Left lung (tissue), 10 donors: ENCODE data around the gene EHBP1. TPM values are rescaled to one million over a fixed set of nuclear protein-coding genes. Genes with fewer than 3 reads are reported as not detected.

Experiments
- ATAC-seq: fragments of 200-7000 bp; cut with Tn5 transposase; one replicate; pipeline ENCODE4 v1.9.1; 2020; ENCODE audit warnings: moderate library complexity
- DNase-seq, 4 donors: peaks; one replicate each; pipeline ENCODE4 v3.0.0-alpha.2; 2013 to 2020
- H3K27ac ChIP-seq, 2 donors: fragments of 200-600 bp; sonication (generic) in 1 of 2; one replicate each; pipeline versions ENCODE4 v1.5.0 to v1.8.0; 2020 to 2021
- H3K27me3 ChIP-seq, 2 donors: fragments of 200-600 bp; sonication (generic) in 1 of 2; one replicate each; pipeline versions ENCODE4 v1.5.0 to v1.8.0; 2020 to 2021
- H3K36me3 ChIP-seq, 2 donors: fragments of 200-600 bp; sonication (generic) in 1 of 2; one replicate each; pipeline versions ENCODE4 v1.5.0 to v1.8.0; 2020 to 2021
- H3K4me1 ChIP-seq, 2 donors: fragments of 200-600 bp; one replicate each; pipeline ENCODE4 v1.8.0; 2021
- H3K4me3 ChIP-seq, 2 donors: fragments of 200-600 bp; sonication (generic) in 1 of 2; one replicate each; pipeline versions ENCODE4 v1.5.0 to v1.8.0; 2020 to 2021; ENCODE audit warnings: mild to moderate bottlenecking in 1 of 2
- H3K9me3 ChIP-seq, 2 donors: fragments of 200-600 bp; sonication (generic) in 1 of 2; one replicate each; pipeline versions ENCODE4 v1.5.0 to v1.8.0; 2020 to 2021
- CTCF ChIP-seq, 2 donors: fragments of 200-600 bp; sonication (generic) in 1 of 2; IDR thresholded peaks; one replicate each; pipeline versions ENCODE4 v1.5.0 to v1.8.0; 2021; ENCODE audit warnings: antibody characterized with exemption in 2 of 2
- intact Hi-C, 2 donors: fragments of 100-400 bp; cut with DNase I; formaldehyde crosslinking; loops; one replicate each; pipeline versions ENCODE4 v1.11.2 to v1.14.2; 2022
- polyA plus RNA-seq, 6 donors: library from polyadenylated mRNA; unstranded; fragments of 120-200 nt; gene quantifications; one replicate each; pipeline ENCODE4 v1.2.1, GENCODE V29; 2013; ENCODE audit not compliant: insufficient read length in 6 of 6
- total RNA-seq, 2 donors: library from RNA; stranded (reverse); fragmentation: NEBNext Ultra II Directional; extraction: Animal tissue kit (Norgen Biotek cat#: 25700); gene quantifications; one replicate each; pipeline ENCODE4 v1.2.1, GENCODE V29; 2021
- donor health status: DM: no; HTN: yes; CAD: no.
- donor health status: DM: no; HTN: no; CAD: no.

The EHBP1 gene
- total and polyA plus RNA-seq, 8 donors = 35.4 to 48.9 (median 38.9) TPM

GRCh38 chr2:62660582-62661262 lies 44.8 kb upstream of the EHBP1 start:
- peak; percentile 64 for ATAC-seq
- peak overlapping the region in 1 of 2 donors; percentile 41 for H3K27ac ChIP-seq
- no peaks in the 10 kb centered on the region for H3K27me3 ChIP-seq
- no peaks in the 10 kb centered on the region for H3K36me3 ChIP-seq
- H3K4me1 ChIP-seq = peaks cover 8 to 11% of the 10 kb centered on the region in 2 donors
- intact Hi-C loops = no loop called here
- no peaks in the 10 kb centered on the region for H3K9me3 ChIP-seq
- no peak for DNase-seq
- no peak for TF ChIP-seq CTCF (IDR thresholded peaks at IDR 0.05)
- H3K4me3 ChIP-seq = no peak overlapping the region

- H3K4me3 ChIP-seq = no peak overlapping the region
- no peak for TF ChIP-seq CTCF (IDR thresholded peaks at IDR 0.05)
- no peaks in the 10 kb centered on the region for H3K36me3 ChIP-seq
- H3K27me3 ChIP-seq = no peaks in the 10 kb centered on the region
- intact Hi-C loops = no loop called here
- H3K9me3 ChIP-seq = no peaks in the 10 kb centered on the region
- ATAC-seq (no peak), DNase-seq (no peak)
- peaks cover 8 to 11% of the 10 kb centered on the region in 2 donors for H3K4me1 ChIP-seq
- no peak overlapping the region for H3K27ac ChIP-seq
These were observed 44.3 kb upstream of the EHBP1 start for GRCh38 chr2:62661263-62661635.

DNA sequence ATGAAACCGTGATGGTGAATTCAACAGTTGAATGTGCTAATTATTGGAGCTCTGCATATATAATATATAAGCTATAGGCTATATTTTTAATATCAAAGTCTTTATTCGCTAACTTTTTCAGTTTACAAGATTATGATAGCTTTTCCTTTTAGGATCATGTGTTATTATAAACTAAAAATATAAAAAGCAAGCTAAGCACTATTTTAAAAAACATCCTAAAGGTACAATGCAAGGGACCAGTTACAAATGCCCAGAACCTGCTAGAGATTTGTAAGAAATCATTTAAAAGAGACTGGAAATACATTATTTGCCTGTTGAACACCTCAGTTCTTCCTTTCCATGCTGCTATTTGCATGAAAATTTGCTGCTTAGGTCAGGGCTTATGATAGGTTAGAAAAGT lies 43.4 kb upstream of the EHBP1 start:
- no peak for DNase-seq
- Histone ChIP-seq H3K36me3 (no peaks in the 10 kb centered on the region), H3K9me3 (no peaks in the 10 kb centered on the region), H3K4me3 (no peak overlapping the region), H3K4me1 (peaks cover 8 to 11% of the 10 kb centered on the region in 2 donors), H3K27me3 (no peaks in the 10 kb centered on the region), H3K27ac (no peak overlapping the region)
- no peak for TF ChIP-seq CTCF (IDR thresholded peaks at IDR 0.05)
- ATAC-seq = no peak
- intact Hi-C loops = no loop called here

DNA sequence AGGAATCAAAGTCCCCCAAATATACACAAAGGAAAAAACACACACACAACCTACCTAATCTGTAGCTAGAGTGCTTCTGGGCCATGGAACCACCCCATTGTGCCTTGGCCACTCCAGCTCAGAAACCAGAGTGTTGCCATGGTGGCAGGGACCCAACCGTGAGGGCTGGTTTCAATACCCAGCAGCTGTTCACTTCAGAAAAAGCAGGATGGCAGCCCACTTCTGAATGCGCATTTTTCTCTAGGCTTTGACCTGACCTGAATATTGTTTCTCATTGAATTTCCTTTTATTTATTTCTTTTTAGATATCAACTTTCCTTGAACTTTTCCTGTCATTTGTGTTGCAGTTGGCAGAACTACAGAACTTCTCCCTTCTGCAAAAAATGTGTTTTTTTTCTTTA lies 43.0 kb upstream of the EHBP1 start:
- Histone ChIP-seq H3K36me3 (no peaks in the 10 kb centered on the region), H3K9me3 (no peaks in the 10 kb centered on the region), H3K27me3 (no peaks in the 10 kb centered on the region), H3K4me1 (peaks cover 8 to 11% of the 10 kb centered on the region in 2 donors), H3K27ac (no peak overlapping the region), H3K4me3 (no peak overlapping the region)
- DNase-seq = no peak
- ATAC-seq = no peak
- no peak for TF ChIP-seq CTCF (IDR thresholded peaks at IDR 0.05)
- intact Hi-C loops = no loop called here

DNA sequence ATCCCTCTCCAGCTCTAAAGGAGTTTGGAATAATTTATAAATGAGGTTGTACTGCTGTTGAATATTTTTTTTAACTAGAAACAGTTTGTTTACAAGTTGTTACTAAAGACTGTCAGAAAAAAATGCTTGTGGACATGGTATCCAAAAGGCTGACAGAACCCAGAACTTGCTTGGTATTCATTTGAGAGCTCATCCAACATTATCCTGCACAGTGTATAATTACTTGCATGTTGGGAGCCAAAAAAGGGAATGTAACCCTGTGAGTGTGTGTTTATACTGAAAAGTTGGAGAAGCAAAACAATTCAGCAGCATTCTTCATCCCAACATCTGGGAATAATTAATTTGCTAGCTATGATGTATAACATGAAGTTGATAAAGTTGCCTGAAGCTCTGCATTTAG lies 42.1 kb upstream of the EHBP1 start:
- H3K27me3 ChIP-seq = no peaks in the 10 kb centered on the region
- no peak overlapping the region for H3K4me3 ChIP-seq
- no peak for TF ChIP-seq CTCF (IDR thresholded peaks at IDR 0.05)
- peak; percentile 55 for ATAC-seq
- intact Hi-C loops = no loop called here
- no peak overlapping the region for H3K27ac ChIP-seq
- no peaks in the 10 kb centered on the region for H3K9me3 ChIP-seq
- peaks cover 8 to 11% of the 10 kb centered on the region in 2 donors for H3K4me1 ChIP-seq
- H3K36me3 ChIP-seq = no peaks in the 10 kb centered on the region
- DNase-seq = peak in 2 of 4 donors; percentile 69 to 79
